Gastroesophageal sphincter (tissue), 3 donors: ENCODE results near the gene CSNK1G1.

Source experiments
- CTCF ChIP-seq, 4 experiments: fragments of 200-600 bp in 2 of 4; fragments of 450-650 bp in 2 of 4; sonication (generic) in 1 of 4; IDR thresholded peaks; one replicate each; pipeline ENCODE4 v1.5.1; 2017 to 2019; ENCODE audit warnings: antibody characterized with exemption in 4 of 4, mild to moderate bottlenecking in 2 of 4, moderate library complexity in 2 of 4
- POLR2A ChIP-seq, 2 donors: fragments of 450-650 bp; IDR thresholded peaks; one replicate each; pipeline ENCODE4 v1.6.1; 2017; ENCODE audit warnings: antibody characterized with exemption in 2 of 2, mild to moderate bottlenecking in 2 of 2, moderate library complexity in 1 of 2
- POLR2AphosphoS5 ChIP-seq: sonication (generic); formaldehyde crosslinking; IDR thresholded peaks from one replicate; pipeline ENCODE4 v1.6.1; 2017; ENCODE audit warnings: antibody characterized with exemption

GRCh38 chr15:64344651-64345294, 11.2 kb downstream of the CSNK1G1 start:
- TF ChIP-seq CTCF (IDR thresholded peaks at IDR 0.05) (no peak), POLR2A (IDR thresholded peaks at IDR 0.05) (no peak), POLR2AphosphoS5 (no peak)
